ENCODE results near the gene THSD7B. TPM values are rescaled to one million over a fixed set of nuclear protein-coding genes. Genes with fewer than 3 reads are reported as not detected.

The THSD7B gene
- total RNA-seq, 1 donor from 2014 or later = 0.38 TPM

DNA sequence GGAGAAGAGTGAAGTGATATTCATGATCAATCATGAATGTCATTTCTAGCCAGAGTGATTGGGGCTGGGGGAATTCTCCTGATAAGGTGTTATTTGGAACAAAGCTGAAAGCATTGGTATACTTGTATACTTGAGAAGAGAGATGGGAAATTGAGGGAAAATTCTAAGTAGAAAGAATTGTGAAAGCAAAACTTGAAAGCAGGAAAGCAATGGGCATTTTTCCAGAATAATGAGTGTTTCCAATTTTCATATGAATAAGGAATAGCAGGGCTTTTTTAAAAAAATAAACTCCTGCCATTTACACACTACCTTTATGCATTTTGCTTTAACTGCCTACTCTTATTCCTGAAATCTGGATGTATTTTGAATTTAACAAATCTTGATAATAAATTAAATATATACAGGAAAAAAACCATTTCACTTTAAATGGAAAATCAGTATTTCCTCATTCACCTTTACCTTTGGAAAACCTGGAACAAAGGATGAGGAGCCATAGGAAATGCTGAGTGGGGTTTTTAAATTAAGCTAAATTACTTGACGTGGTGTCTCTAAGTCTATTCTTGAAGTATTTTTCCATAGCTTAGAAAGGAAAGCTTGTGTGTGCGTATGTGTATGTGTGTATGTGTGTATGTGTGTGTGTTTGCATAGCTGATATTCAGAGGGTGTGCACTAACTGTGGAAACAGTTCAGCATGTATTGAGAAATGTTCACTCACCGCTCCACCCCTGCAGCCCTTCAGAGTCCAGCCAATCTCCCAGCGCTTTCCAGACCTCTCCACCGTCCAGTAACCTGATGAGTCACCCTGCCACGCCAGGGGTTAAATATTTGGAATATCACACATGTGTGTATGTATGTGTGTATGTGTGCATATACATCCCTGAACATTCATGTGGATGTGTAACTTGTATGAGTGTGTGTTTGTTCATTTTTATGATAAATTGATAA lies 427.3 kb downstream of the THSD7B start:
- TF ChIP-seq CTCF (IDR thresholded peaks at IDR 0.05) = no peak
- intact Hi-C loops (cut with DNase I) = no loop called here
- Histone ChIP-seq H3K27me3 (ENCODE audit: low read depth) (no peaks in the 10 kb centered on the region), H3K9me3 (no peaks in the 10 kb centered on the region), H3K4me3 (no peak overlapping the region), H3K36me3 (no peaks in the 10 kb centered on the region), H3K27ac (no peak overlapping the region), H3K4me1 (no peaks in the 10 kb centered on the region)
- DNase-seq (no peak), ATAC-seq (peak; percentile 60 to 65)

- H3K27ac ChIP-seq = no peak overlapping the region
- intact Hi-C loops (cut with DNase I) = no loop called here
- no peak for ATAC-seq
These were observed 428.1 kb downstream of the THSD7B start for GRCh38 chr2:137193401-137193800.

DNA sequence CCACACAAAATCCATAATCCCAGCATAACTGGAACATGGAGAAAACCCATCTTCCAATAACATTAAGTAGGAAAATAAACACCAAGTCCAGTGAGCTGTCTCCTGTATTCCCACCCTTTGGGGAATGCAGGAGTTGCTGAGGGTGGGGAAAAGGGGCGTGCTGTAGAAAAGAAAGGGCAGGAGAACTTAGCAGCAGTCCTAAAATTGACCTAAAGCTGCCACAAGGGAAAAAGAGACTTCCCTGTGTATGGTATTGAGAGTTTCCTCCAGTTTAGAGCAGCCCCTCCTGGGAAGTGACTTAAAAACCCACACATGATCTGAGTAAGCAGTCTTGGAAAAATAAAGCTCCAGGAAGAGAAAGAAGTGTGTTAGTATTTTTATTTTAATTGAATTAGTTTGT lies 428.8 kb downstream of the THSD7B start:
- intact Hi-C loops (cut with DNase I) = no loop called here
- no peak for TF ChIP-seq CTCF (IDR thresholded peaks at IDR 0.05)
- H3K36me3 ChIP-seq = no peaks in the 10 kb centered on the region
- DNase-seq (no peak), ATAC-seq (no peak)
- H3K4me1 ChIP-seq = no peaks in the 10 kb centered on the region
- no peak overlapping the region for H3K27ac ChIP-seq
- no peak overlapping the region for H3K4me3 ChIP-seq
- no peaks in the 10 kb centered on the region for H3K9me3 ChIP-seq
- H3K27me3 ChIP-seq (ENCODE audit: low read depth) = no peaks in the 10 kb centered on the region

More at GRCh38 chr2:137193401-137193800, 428.1 kb downstream of the THSD7B start:
- H3K4me1 ChIP-seq = no peaks in the 10 kb centered on the region
- H3K4me3 ChIP-seq = no peak overlapping the region
- TF ChIP-seq CTCF (IDR thresholded peaks at IDR 0.05) = no peak
- no peaks in the 10 kb centered on the region for H3K36me3 ChIP-seq
- no peaks in the 10 kb centered on the region for H3K27me3 ChIP-seq (ENCODE audit: low read depth)
- DNase-seq = no peak
- no peaks in the 10 kb centered on the region for H3K9me3 ChIP-seq

- ATAC-seq (no peak), DNase-seq (no peak)
- Histone ChIP-seq H3K4me3 (no peak overlapping the region), H3K27ac (no peak overlapping the region), H3K27me3 (ENCODE audit: low read depth) (no peaks in the 10 kb centered on the region), H3K36me3 (no peaks in the 10 kb centered on the region), H3K4me1 (no peaks in the 10 kb centered on the region), H3K9me3 (no peaks in the 10 kb centered on the region)
- no peak for TF ChIP-seq CTCF (IDR thresholded peaks at IDR 0.05)
- intact Hi-C loops (cut with DNase I) = no loop called here
These were observed 434.4 kb downstream of the THSD7B start for GRCh38 chr2:137199751-137200150.

DNA sequence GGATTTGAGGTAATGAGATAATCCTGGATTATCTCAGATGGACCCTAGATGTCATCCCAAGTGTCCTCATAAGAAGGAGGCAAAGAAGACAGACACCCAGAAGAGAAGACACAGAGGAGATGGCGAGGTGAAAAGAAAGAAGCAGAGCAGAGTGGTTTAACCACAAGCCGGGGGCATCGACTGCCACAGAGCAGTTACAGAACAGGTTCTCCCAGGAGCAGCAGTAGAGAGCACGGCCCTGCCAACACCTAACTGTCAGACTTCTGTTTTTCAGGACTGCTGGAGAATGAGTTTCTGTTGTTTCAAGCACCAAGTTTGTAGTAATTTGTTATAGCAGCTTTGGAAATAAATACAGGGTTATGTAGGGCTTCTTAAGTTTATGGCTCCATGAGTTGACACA lies 437.0 kb downstream of the THSD7B start:
- Histone ChIP-seq H3K9me3 (no peaks in the 10 kb centered on the region), H3K36me3 (no peaks in the 10 kb centered on the region), H3K27ac (no peak overlapping the region), H3K4me3 (no peak overlapping the region), H3K27me3 (ENCODE audit: low read depth) (no peaks in the 10 kb centered on the region), H3K4me1 (no peaks in the 10 kb centered on the region)
- no peak for ATAC-seq
- intact Hi-C loops (cut with DNase I) = no loop called here
- TF ChIP-seq CTCF (IDR thresholded peaks at IDR 0.05) = no peak
- no peak for DNase-seq
